A673 (cell line): ENCODE results near the gene RAVER2.

Experiments
- EZH2 ChIP-seq: fragments of 200-600 bp; sonication (generic); IDR thresholded peaks from 2 replicates; pipeline ENCODE4 v1.6.1; 2017; ENCODE audit warnings: borderline replicate concordance, low read depth, mild to moderate bottlenecking, mixed read lengths, antibody characterized with exemption, low read length; ENCODE audit not compliant: poor library complexity, severe bottlenecking
- TF ChIP-seq, protein P1 (sequence below): fragments of 300-800, 200-600 bp; sonication (generic); conservative IDR thresholded peaks from 2 replicates; pipeline ENCODE4 v1.5.1; 2017; ENCODE audit warnings: low read depth, mild to moderate bottlenecking, antibody characterized with exemption, low read length, moderate library complexity, mixed read lengths

- TF ChIP-seq, protein P1, sequence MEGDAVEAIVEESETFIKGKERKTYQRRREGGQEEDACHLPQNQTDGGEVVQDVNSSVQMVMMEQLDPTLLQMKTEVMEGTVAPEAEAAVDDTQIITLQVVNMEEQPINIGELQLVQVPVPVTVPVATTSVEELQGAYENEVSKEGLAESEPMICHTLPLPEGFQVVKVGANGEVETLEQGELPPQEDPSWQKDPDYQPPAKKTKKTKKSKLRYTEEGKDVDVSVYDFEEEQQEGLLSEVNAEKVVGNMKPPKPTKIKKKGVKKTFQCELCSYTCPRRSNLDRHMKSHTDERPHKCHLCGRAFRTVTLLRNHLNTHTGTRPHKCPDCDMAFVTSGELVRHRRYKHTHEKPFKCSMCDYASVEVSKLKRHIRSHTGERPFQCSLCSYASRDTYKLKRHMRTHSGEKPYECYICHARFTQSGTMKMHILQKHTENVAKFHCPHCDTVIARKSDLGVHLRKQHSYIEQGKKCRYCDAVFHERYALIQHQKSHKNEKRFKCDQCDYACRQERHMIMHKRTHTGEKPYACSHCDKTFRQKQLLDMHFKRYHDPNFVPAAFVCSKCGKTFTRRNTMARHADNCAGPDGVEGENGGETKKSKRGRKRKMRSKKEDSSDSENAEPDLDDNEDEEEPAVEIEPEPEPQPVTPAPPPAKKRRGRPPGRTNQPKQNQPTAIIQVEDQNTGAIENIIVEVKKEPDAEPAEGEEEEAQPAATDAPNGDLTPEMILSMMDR, result no peak
- TF ChIP-seq EZH2, result no peak
Measured at GRCh38 chr1:64775113-64775512, 30.2 kb downstream of the RAVER2 start.
